Hematopoietic multipotent progenitor cell treated with erythropoietin and hydrocortisone succinate and interleukin-3 and kit ligand, for 4 days (in vitro differentiated cells): ENCODE measurements around the gene EFCAB5.
"Not testable (repeated sequence)": the region's sequence is repeated elsewhere in the genome, so short reads cannot be mapped to it uniquely, and the experiment has no call there.

ENCODE experiments used
- DNase-seq: peaks from one replicate; pipeline ENCODE4 v3.0.0-alpha.2; 2015

Gene EFCAB5

DNA sequence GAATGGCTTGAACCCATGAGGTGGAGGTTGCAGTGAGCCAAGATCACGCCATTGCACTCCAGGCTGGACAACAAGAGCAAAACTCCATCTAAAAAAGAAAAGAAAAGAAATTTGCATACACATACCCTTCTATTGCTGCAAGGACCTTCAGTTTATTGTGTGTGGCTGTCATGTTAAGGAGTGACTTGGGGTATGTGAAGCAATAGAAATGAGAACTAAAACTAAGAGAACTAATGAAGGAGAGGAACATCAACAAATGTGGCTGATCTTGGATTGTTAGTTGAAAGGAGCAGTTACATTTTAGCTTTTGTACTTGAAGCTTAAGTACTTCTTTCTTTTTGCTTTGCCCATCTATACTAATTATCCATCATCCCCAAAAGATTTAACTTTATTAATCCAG lies 162.5 kb downstream of the EFCAB5 start:
- peak; percentile 10 for DNase-seq

GRCh38 chr17:30104575-30105339 lies 163.3 kb downstream of the EFCAB5 start:
- peak; percentile 96 for DNase-seq

DNA sequence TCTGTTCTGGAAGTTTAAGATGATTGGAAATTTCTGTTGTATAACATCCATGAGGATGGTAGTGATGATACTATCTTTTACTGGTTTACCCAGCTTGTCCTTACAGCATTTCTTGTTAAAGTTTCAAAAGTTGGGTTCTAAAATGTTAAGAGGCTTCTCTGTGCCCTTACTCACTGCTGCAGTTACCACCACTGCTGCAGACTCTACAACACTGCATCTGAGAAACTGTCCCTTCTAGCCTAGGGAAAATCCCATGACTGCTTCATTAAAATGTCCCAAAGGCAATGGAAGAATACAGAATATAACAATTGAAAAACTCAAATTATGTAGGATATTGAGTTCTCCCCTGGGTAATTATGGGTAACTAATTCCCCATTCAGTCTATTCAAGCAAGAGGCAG lies 171.4 kb downstream of the EFCAB5 start:
- DNase-seq: no peak

GRCh38 chr17:30113213-30113612 lies 171.8 kb downstream of the EFCAB5 start:
- peak; percentile 56 for DNase-seq

DNA sequence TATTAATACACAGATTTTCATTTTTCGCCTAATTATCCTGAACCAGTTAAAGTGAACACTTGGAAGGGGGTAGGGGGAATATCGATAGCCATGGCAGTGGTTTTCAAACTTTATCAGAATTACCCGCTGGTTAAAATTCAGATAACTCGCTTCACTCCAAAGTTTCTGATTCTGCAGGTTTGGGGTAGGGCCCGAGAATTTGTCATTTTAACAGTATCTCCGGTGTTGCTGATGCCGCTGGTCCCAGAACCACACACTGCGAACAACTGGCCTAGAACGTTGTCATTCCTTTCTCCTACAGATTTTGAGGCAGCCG lies 174.9 kb downstream of the EFCAB5 start:
- DNase-seq: no peak

DNA sequence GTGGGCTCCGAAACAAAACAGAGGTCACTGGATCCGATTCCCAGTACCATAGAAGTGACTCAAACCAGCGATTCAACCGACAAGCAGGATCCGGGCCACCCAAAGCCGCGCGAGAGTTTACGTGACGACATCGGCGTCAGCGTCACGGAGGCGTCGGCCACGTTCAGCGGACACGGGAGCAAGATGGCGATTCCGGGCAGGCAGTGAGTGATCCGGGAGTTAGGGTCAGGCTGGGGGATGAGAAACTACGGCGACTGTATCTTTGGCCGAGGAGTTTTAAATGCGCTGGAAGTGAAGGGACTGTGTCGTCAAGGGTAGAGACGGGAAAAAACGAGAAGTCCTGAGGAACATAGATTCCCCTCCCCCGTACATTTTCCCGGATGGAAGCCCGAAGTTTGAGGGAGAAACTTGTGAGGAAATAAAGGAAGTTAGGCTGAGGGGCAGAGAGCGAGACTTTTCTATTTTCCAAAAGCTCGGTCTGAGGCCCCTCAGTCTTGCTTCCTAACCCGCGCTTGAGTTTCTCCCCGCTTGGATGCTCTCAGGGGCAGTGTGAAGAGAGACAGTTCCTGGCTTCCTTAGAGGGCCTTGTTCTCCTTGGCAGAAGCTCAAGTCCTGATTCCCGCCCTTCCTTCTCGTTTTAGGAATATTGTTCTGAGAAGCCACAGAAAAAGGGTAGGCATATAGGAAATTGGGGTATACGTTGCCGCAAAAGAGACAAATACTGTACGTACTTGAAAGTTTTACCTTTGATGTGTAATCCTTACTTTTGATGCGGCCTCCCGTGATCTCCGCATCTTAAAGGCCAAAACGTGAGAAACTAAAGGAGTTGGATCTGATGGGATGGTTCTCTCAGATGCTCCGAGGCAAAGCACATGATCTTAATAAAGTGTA lies 175.5 kb downstream of the EFCAB5 start, which contains the start of gene NSRP1:
Gene NSRP1 (plus strand): TSS at position 156 of the 891 bp plus-strand sequence. CDS start 28 bp downstream, at position 184.
- peak; percentile 98 for DNase-seq

GRCh38 chr17:30117675-30118081 lies 176.2 kb downstream of the EFCAB5 start:
- DNase-seq: no peak

GRCh38 chr17:30118635-30119034 lies 177.2 kb downstream of the EFCAB5 start:
- not testable (repeated sequence) for DNase-seq

DNA sequence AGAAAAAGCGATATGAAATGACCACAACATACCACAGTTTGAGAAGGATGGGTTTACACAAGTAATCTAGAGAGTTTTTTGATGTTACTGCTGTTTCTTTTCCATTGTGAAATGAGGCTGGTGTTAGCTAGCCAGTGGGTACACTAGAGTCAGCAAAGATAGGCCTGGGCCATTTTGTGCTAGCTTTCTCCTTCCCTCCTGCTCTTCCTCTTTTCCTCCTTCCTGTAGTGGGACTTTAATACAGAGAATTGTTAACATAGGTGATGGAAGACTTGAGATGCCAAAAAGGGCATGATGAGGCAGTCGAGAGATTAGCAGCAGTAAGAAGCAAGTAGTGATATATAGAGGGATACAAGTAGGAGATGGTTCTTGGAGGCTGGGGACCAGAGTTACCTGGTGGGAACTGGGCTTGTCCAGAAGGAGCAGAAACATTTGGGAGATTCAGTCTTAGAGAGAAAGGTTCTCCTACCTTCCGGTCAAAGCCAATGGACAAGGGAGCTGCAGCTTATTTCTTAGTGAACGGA lies 182.9 kb downstream of the EFCAB5 start:
- no peak for DNase-seq

GRCh38 chr17:30130121-30130520 lies 188.7 kb downstream of the EFCAB5 start:
- no peak for DNase-seq

GRCh38 chr17:30132615-30133014 lies 191.2 kb downstream of the EFCAB5 start:
- no peak for DNase-seq

GRCh38 chr17:30133197-30133596 lies 191.8 kb downstream of the EFCAB5 start:
- no peak for DNase-seq

DNA sequence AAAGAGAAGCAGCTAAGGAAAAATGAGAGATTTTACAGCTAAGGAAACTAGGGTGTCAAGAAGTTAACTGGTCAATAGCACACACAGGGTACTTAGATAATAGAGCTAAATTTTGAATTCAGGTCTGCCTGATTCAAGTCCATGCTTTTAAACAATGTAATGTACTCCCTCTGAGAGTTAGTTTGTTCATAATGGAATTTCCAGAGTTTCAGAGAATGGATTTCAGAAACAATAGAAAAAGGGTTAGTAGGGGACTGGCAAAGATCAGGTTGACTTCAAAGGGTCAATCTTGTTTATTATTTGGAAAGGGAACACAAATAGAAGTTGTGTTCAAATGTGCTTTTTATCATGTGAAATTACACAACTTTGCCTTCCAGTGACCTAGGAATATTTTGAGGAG lies 193.1 kb downstream of the EFCAB5 start:
- no peak for DNase-seq

DNA sequence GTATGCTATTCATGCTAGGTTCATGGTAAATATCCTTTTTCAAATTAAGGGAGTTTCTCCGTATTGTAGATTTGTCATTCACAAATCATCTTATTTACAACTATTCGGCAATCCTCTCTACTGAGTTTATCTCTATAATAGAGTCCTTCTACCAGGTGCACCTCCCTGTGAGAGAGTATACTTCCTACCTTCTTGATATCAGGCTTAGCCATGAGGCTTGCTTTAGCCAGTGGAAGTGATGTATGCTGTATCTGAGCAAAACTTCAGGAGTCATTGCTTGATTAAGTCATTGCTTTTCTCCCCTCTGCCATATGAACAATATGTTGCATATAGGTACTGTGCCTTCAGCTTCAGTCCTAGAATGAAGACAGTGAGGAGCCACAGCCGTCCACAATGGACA lies 195.7 kb downstream of the EFCAB5 start:
- DNase-seq: peak; percentile 14

- DNase-seq: not testable (repeated sequence)
These were observed 206.4 kb downstream of the EFCAB5 start for GRCh38 chr17:30147860-30148259.

DNA sequence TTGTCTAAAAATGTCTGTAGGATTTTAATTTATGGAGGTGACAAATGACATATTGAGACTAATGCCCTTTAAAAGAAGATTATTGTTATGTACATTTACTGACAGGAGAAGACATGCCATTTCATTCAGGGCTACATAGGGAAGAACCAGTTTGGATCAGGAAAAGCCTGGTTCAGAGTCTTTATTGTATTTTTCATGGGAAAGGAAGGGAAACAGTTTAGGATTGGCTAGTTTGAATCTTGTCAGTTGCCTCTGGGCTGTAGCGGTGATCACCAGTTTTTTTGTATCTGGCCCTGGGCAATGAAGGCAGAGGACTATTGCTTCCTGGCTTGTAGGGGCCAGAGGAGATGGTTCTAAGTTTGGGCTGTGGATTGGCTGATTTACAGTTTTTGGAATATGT lies 206.9 kb downstream of the EFCAB5 start:
- no peak for DNase-seq

DNA sequence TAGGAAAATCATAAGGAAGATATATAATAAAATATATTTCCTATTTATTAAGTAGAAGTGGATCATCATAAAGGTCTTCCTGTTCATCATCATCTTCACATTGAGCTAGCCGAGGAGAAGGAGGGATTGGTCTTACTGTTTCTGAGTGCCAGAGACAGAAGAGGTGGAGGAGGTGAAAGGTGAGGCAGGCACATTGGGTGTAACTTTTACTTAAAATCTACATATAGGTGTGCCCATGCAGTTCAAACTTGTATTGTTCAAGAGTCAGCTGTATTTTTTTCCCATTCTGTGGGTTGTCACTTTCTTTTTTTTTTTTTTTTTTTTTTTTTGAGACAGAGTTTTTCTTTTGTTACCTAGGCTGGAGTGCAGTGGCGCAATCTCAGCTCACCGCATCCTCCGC lies 210.0 kb downstream of the EFCAB5 start:
- no peak for DNase-seq

- no peak for DNase-seq
These were observed 212.0 kb downstream of the EFCAB5 start for GRCh38 chr17:30153463-30153862.

DNA sequence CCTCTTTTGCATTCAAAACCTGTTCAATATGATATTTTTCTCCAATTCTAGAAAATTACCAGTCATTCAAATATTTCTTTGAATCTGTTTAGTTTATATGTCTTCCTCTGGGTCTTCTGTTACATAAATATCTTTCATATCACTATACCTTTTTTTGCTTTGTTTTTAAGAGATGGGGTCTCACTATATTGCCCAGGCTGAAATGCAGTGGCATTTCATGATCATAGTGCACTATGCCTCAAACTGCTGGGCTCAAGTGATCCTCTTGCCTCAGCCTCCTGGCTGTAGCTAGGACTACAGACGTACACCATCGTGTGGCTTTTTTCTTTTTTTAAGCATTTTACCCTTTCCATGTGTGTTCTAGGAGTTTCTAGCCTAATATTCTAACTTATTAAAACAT lies 214.0 kb downstream of the EFCAB5 start:
- no peak for DNase-seq
